Endothelial cell of umbilical vein (primary cell): ENCODE measurements around the gene APBB2.

Experiments used
- CTCF ChIP-seq, 2 donors: IDR thresholded peaks; 1 replicate in 1 of 2; 2 replicates in 1 of 2; pipeline ENCODE4 v1.5.1; 2011; ENCODE audit warnings: low read length in 2 of 2, mild to moderate bottlenecking in 2 of 2, moderate library complexity in 2 of 2, control low read depth in 1 of 2, inconsistent platforms in 1 of 2, low read depth in 1 of 2; ENCODE audit not compliant: insufficient read depth in 1 of 2; ENCODE audit errors: extremely low read depth in 1 of 2
- EZH2 ChIP-seq: IDR thresholded peaks from 2 replicates; pipeline ENCODE4 v1.6.1; 2012; ENCODE audit warnings: borderline replicate concordance, low read depth, mild to moderate bottlenecking, moderate library complexity, low read length, inconsistent platforms; ENCODE audit not compliant: severe bottlenecking
- JUN ChIP-seq: IDR thresholded peaks from 2 replicates; pipeline ENCODE4 v1.6.1; 2011; ENCODE audit warnings: borderline replicate concordance, low read depth; ENCODE audit not compliant: insufficient read length, insufficient read depth
- MAX ChIP-seq: IDR thresholded peaks from 2 replicates; pipeline ENCODE4 v1.6.1; 2011; ENCODE audit not compliant: insufficient read depth, insufficient read length
- POLR2A ChIP-seq: IDR thresholded peaks from 2 replicates; pipeline ENCODE4 v1.6.1; 2012; ENCODE audit warnings: low read depth, mild to moderate bottlenecking, control low read depth, low read length
- POLR2AphosphoS5 ChIP-seq: IDR thresholded peaks from 2 replicates; pipeline ENCODE4 v1.6.1; 2012; ENCODE audit warnings: low read depth, mild to moderate bottlenecking, control low read depth, low read length, moderate library complexity; ENCODE audit not compliant: insufficient read depth

GRCh38 chr4:41103657-41104056 lies 110.7 kb downstream of the APBB2 start:
- TF ChIP-seq CTCF (IDR thresholded peaks at IDR 0.05; ENCODE audit: extremely low read depth in 1 of 2, insufficient read depth in 1 of 2, low read depth in 1 of 2, low read length in 2 of 2) (no peak), POLR2AphosphoS5 (no peak), EZH2 (no peak), JUN (no peak), POLR2A (no peak), MAX (no peak)
